Duodenal mucosa (tissue), 2 donors: ENCODE data around the gene SLC30A3.

Experiments used
- H3K27ac ChIP-seq: one replicate; pipeline ENCODE4 v1.7.0; 2013; ENCODE audit warnings: low read depth, low read length
- H3K27me3 ChIP-seq, 2 donors: one replicate each; pipeline ENCODE4 v1.7.0; 2013; ENCODE audit warnings: low read length in 2 of 2, control low read depth in 1 of 2; ENCODE audit not compliant: insufficient read depth in 2 of 2, control insufficient read depth in 1 of 2
- H3K36me3 ChIP-seq, 2 donors: one replicate each; pipeline ENCODE4 v1.7.0; 2013; ENCODE audit warnings: low read length in 2 of 2, control low read depth in 1 of 2; ENCODE audit not compliant: insufficient read depth in 2 of 2, control insufficient read depth in 1 of 2
- H3K4me1 ChIP-seq, 2 donors: one replicate each; pipeline ENCODE4 v1.7.0; 2013; ENCODE audit warnings: low read length in 2 of 2, control low read depth in 1 of 2; ENCODE audit not compliant: insufficient read depth in 2 of 2, control insufficient read depth in 1 of 2
- H3K4me3 ChIP-seq, 2 donors: one replicate each; pipeline ENCODE4 v1.7.0; 2013; ENCODE audit warnings: low read length in 2 of 2, low read depth in 1 of 2
- H3K9ac ChIP-seq, 2 donors: one replicate each; pipeline ENCODE4 v1.7.0; 2013; ENCODE audit warnings: low read length in 2 of 2, low read depth in 1 of 2
- H3K9me3 ChIP-seq, 2 donors: one replicate each; pipeline ENCODE4 v1.7.0; 2013; ENCODE audit warnings: low read length in 2 of 2, control low read depth in 1 of 2; ENCODE audit not compliant: control insufficient read depth in 1 of 2

SLC30A3 gene, protein sequence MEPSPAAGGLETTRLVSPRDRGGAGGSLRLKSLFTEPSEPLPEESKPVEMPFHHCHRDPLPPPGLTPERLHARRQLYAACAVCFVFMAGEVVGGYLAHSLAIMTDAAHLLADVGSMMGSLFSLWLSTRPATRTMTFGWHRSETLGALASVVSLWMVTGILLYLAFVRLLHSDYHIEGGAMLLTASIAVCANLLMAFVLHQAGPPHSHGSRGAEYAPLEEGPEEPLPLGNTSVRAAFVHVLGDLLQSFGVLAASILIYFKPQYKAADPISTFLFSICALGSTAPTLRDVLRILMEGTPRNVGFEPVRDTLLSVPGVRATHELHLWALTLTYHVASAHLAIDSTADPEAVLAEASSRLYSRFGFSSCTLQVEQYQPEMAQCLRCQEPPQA

DNA sequence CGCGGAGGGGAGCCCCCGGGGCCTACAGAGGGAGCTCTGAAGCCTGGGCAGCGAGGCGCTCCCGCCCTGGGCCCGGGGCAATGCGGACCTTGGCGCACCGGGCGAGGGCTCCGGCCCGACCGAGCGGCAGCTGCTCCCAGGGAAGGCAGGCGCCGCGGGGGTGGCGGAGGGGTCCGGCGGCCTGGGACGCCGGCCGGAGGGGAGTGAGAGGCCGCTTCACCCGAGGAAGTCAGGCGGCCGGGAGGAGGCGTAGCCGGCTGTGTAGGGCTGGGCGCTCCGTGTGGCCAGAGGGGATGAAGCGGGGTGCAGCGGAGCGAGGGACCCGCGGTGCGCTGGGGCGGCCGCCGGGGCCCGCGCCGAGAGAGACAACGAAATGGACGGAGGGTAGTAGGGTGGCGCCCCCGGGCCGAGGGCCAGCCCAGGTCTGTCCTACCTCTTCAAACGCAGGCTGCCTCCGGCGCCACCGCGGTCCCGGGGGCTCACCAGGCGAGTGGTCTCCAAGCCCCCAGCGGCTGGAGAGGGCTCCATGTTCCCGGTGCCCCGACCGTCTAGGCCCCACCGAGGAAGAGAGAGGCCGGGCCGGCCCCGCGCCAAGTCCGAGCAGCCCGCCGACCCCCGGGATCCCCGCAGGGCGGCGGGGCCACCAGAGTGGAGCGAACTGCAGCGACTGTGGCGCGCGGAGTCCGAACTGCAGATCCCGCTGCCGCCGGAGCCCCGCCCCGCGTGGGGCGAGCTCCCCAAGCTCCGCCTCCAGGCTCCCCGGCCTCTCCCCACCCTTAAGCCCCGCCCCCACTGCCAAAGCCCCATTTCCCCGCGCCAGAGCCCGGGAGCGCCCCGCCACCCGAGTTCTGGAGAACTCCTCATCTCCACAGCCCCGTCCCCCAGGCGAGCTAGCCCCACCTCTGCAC is at the start of gene SLC30A3:
Gene SLC30A3, minus strand, starts transcription at position 669 of the 908 bp plus-strand sequence. Its CDS starts 141 bp downstream, at position 528.
- no peak within 1 kb of the TSS for H3K27ac ChIP-seq
- H3K36me3 ChIP-seq = no peaks in the 10 kb centered on the region
- H3K9me3 ChIP-seq = no peaks in the 10 kb centered on the region
- no peak within 1 kb of the TSS for H3K9ac ChIP-seq
- H3K4me3 ChIP-seq = peak within 1 kb of the TSS; percentile 57 to 69
- peaks cover 14 to 25% of the 10 kb centered on the region in 2 donors for H3K4me1 ChIP-seq
- H3K27me3 ChIP-seq = peaks cover 71 to 73% of the 10 kb centered on the region in 2 donors

DNA sequence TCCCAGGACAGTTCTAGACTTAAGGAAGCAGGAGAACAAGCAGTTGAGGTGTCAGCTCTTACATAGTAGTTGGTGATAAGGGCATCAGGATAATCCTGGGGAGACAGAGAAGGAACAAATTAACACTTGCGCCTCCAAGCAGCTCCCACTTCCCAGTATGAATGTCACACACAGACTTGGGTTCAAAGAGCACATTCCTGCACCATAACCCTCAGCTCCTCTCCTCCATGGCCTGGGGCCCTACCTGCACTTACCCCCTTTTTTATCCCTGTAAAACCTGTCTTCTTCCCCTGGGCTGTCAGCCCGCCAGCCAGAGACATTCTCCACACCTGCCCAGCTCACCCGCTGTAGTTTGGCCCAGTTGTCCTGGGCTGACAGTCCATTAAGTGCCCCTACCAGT is 49.3 kb upstream of the SLC30A3 start:
- peaks cover 3 to 10% of the 10 kb centered on the region in 2 donors for H3K4me1 ChIP-seq
- H3K36me3 ChIP-seq = peaks cover 0 to 20% of the 10 kb centered on the region in 2 donors
- H3K9me3 ChIP-seq = no peaks in the 10 kb centered on the region
- no peak overlapping the region for H3K9ac ChIP-seq
- peaks cover 14 to 16% of the 10 kb centered on the region in 2 donors for H3K27me3 ChIP-seq
- H3K4me3 ChIP-seq = no peak overlapping the region
- H3K27ac ChIP-seq = no peak overlapping the region

DNA sequence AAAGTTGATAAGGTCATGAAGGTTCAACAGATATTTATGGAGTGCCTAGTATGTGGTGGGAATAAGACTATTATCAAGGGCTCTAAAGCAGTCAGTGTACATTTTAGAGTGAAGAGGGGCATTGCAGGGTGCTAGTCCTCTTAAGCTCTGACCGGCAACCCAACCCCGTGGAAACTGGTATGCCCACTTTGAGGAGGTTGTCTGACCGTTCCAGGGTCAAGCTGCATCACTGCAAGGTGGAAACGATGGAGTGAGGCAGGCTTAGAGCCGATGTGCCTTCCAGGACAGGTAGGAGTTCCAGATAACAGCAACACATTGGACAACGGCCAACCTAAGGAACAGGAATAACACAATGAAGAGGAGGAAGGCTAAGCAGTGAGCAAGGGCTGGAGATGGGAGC is 46.8 kb upstream of the SLC30A3 start:
- Histone ChIP-seq H3K27ac (no peak overlapping the region), H3K27me3 (peaks cover 27 to 35% of the 10 kb centered on the region in 2 donors), H3K9ac (no peak overlapping the region), H3K4me1 (peaks cover 8 to 26% of the 10 kb centered on the region in 2 donors), H3K4me3 (no peak overlapping the region), H3K36me3 (peaks cover 0 to 20% of the 10 kb centered on the region in 2 donors), H3K9me3 (no peaks in the 10 kb centered on the region)

DNA sequence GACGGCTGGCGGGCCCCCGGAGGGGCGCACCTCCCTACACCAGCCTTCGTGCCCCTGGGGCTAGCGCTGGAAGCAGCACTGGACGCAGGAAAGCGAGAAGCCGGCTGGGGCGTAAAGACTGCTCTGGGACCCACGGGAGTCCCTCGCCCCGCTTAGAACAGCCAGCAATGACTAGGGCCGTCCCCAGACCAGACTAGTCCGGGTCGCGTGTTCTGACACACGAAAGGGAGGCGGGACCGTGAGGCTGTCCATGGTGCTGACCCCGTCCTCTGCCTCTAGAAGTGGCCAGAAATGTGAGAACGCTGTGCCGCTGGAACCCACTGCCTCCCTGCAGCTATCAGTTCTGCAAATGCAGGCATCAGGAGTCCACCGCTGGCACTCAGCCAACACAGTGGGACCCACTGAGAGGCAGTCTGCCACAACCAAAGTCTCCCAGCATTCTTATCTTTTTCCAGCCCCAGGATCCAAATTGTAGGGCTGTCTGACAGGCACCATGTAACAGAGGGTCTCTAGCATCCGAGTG is 45.6 kb upstream of the SLC30A3 start, which contains the start of gene UCN:
Gene UCN, minus strand, starts transcription at position 87 of the 523 bp plus-strand sequence. CDS start 550 bp downstream, outside the sequence.
- H3K36me3 ChIP-seq = peaks cover 0 to 20% of the 10 kb centered on the region in 2 donors
- H3K9me3 ChIP-seq = no peaks in the 10 kb centered on the region
- peaks cover 8 to 26% of the 10 kb centered on the region in 2 donors for H3K4me1 ChIP-seq
- H3K9ac ChIP-seq = no peak within 1 kb of the TSS
- H3K4me3 ChIP-seq = peak within 1 kb of the TSS in 1 of 2 donors; percentile 43
- no peak within 1 kb of the TSS for H3K27ac ChIP-seq
- peaks cover 27 to 35% of the 10 kb centered on the region in 2 donors for H3K27me3 ChIP-seq

DNA sequence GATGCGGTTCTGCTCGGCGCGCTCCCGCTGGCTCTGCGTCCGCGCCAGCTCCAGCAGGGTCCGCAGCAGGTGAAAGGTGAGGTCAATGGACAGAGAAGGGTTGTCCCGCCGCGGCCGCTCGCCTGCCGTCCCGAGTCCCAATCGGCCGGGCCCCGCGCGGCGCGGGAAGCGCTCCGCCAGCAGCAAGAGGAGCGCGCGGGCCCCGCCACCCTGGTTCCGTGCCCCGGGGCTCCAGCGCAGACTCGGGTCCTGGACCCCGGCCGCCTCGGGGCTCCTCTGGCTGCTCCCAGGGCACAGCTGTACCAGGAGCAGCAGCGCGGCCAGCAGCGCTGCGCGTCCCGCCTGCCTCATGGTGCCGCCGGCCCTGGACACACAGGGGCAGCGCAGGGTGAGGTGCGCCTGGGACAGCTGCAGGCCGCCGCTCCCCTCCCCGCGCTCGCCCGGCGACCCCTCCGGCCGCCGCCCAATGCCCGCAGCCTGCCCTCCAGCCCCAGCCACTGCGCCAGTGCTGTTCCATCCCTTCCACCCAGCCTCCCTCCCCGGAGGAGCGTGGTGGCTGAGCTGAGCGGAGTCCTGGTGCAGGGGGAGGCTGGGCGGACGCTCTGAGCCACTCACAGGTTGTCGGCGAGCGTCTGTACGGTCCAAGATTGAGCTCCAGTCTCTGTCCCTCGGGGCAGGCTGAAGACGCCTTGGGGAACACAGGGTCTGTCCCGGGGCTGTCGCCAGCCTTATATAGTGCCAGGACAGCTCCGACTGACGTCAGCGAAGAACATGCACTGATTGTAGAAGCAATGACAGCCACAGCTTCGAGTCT is 44.9 kb upstream of the SLC30A3 start:
- H3K27ac ChIP-seq = no peak overlapping the region
- peaks cover 8 to 26% of the 10 kb centered on the region in 2 donors for H3K4me1 ChIP-seq
- peak overlapping the region in 1 of 2 donors; percentile 43 for H3K4me3 ChIP-seq
- H3K27me3 ChIP-seq = peaks cover 27 to 35% of the 10 kb centered on the region in 2 donors
- H3K36me3 ChIP-seq = peaks cover 0 to 20% of the 10 kb centered on the region in 2 donors
- H3K9ac ChIP-seq = no peak overlapping the region
- no peaks in the 10 kb centered on the region for H3K9me3 ChIP-seq

DNA sequence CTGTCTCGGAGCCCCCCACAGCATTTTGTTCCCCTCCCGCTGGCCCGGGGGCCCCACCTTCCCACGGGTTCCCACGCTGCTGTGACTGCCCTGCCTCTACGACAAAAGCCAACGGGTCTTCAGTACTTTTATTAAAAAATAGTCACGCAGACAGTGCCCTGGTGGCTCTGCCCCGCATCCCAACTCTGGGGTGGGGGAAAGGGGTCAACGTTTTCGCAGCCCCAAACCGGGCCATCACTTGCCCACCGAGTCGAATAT is 44.4 kb upstream of the SLC30A3 start:
- Histone ChIP-seq H3K27me3 (peaks cover 27 to 35% of the 10 kb centered on the region in 2 donors), H3K4me1 (peaks cover 8 to 26% of the 10 kb centered on the region in 2 donors), H3K27ac (no peak overlapping the region), H3K36me3 (peaks cover 0 to 18% of the 10 kb centered on the region in 2 donors), H3K9ac (no peak overlapping the region), H3K9me3 (no peaks in the 10 kb centered on the region), H3K4me3 (peak overlapping the region; percentile 43 to 61)

DNA sequence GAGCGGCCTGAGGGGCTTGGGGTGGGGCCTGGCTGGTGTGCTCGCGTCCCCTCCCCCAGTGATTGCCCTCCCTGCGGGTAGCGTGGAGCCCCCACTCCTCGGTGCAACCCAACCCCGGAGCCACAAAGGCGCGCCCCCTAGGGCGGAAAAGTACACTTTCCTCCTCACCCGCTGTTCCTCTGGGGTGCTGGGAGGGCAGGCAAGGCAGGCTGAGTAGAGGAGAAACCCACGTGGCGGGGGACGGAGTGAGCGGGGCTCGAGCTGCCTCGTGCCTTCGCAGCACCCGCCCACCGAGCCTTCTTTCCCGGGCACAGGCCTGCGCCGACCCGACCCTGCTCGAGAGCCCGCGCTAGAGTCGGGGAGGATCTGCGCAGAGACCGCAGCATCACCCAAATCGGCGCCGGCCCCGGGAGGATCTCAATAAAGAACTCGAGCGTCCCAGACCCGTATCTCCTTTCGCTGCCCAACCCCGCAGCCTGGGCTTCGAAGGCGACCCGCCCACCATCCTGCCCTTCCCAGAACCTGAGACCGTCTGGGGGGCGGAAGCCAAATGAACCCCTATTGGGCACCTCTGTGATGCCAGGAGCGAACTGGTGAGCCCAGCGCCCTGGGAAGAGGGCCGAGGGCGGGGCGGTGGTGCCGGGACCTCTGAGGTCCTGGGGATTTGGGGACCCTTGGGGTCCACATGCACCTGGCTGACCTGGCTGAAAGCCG is 43.9 kb upstream of the SLC30A3 start:
- Histone ChIP-seq H3K9me3 (no peaks in the 10 kb centered on the region), H3K4me3 (peak overlapping the region; percentile 43 to 61), H3K27ac (no peak overlapping the region), H3K36me3 (peaks cover 0 to 13% of the 10 kb centered on the region in 2 donors), H3K27me3 (peaks cover 27 to 35% of the 10 kb centered on the region in 2 donors), H3K9ac (no peak overlapping the region), H3K4me1 (peaks cover 8 to 26% of the 10 kb centered on the region in 2 donors)

DNA sequence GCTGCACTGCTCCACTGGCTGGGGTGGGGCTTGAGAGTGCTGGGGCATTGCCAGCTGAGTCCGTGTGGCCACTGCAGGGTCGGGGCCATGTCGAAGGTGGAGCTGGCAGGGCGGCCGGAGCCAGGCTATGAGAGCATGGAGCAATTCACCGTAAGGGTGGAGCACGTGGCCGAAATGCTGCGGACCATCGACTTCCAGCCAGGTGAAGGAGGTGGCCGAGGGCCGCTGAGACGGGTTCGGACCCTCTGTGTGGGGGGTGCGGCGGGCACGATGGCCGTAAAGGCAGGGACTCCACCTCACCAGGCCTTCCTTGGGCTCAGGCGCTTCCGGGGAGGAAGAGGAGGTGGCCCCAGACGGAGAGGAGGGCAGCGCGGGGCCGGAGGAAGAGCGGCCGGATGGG is 43.3 kb upstream of the SLC30A3 start:
- H3K4me3 ChIP-seq = peak overlapping the region; percentile 43 to 61

DNA sequence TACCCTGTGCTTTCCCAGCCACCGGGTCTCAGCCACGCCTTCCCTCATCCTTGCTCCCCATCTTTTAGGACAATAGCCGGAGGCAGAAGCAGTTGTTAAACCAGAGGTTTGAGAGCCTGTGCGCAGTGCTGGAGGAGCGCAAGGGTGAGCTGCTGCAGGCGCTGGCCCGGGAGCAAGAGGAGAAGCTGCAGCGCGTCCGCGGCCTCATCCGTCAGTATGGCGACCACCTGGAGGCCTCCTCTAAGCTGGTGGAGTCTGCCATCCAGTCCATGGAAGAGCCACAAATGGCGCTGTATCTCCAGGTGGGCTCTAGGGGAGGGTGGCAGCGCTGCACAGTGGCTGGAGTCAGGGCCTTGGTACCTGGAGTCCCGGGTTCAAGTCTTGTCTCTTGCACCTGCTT is 42.7 kb upstream of the SLC30A3 start:
- no peak overlapping the region for H3K27ac ChIP-seq
- no peak overlapping the region for H3K4me3 ChIP-seq
- peaks cover 0 to 7% of the 10 kb centered on the region in 2 donors for H3K36me3 ChIP-seq
- H3K4me1 ChIP-seq = peaks cover 8 to 26% of the 10 kb centered on the region in 2 donors
- peaks cover 27 to 35% of the 10 kb centered on the region in 2 donors for H3K27me3 ChIP-seq
- no peak overlapping the region for H3K9ac ChIP-seq
- H3K9me3 ChIP-seq = no peaks in the 10 kb centered on the region

More for the DNA sequence above, 43.3 kb upstream of the SLC30A3 start:
- H3K9ac ChIP-seq = peak overlapping the region in 1 of 2 donors; percentile 6
- peaks cover 0 to 8% of the 10 kb centered on the region in 2 donors for H3K36me3 ChIP-seq
- H3K9me3 ChIP-seq = no peaks in the 10 kb centered on the region
- peaks cover 27 to 35% of the 10 kb centered on the region in 2 donors for H3K27me3 ChIP-seq
- peaks cover 8 to 26% of the 10 kb centered on the region in 2 donors for H3K4me1 ChIP-seq
- no peak overlapping the region for H3K27ac ChIP-seq
